ENCODE measurements around the gene CD160. TPM values are rescaled to one million over a fixed set of nuclear protein-coding genes. Genes with fewer than 3 reads are reported as not detected.

The CD160 gene
- total RNA-seq, 2 experiments from 2014 or later, result not detected

- H3K4me1 ChIP-seq (ENCODE audit: insufficient read depth, low read length), result no peaks in the 10 kb centered on the region
- no peaks in the 10 kb centered on the region for H3K9me3 ChIP-seq (ENCODE audit: control insufficient read depth in 1 of 2, insufficient read depth in 1 of 2, low read length in 2 of 2)
- no peak for TF ChIP-seq CTCF (IDR thresholded peaks at IDR 0.05)
- H3K27me3 ChIP-seq (ENCODE audit: control insufficient read depth in 1 of 2, insufficient read depth in 2 of 2, low read length in 2 of 2), result no peaks in the 10 kb centered on the region
- H3K36me3 Mint-ChIP-seq (ENCODE audit: low read depth), result no peaks in the 10 kb centered on the region
- H3K36me3 ChIP-seq (ENCODE audit: insufficient read depth, low read length), result no peaks in the 10 kb centered on the region
- no peak overlapping the region for H3K27ac Mint-ChIP-seq
- ATAC-seq (ENCODE audit: poor library complexity), result no peak
- H3K4me3 Mint-ChIP-seq, result no peak overlapping the region
- H3K4me3 ChIP-seq (ENCODE audit: low read length), result no peak overlapping the region
- CTCF ChIA-PET, result no interaction called here
- DNase-seq, result no peak
- H3K4me1 Mint-ChIP-seq (ENCODE audit: low read depth), result no peaks in the 10 kb centered on the region
- POLR2A ChIA-PET, result no interaction called here
- H3K27me3 Mint-ChIP-seq, result no peaks in the 10 kb centered on the region
- no peak overlapping the region for H3K27ac ChIP-seq (ENCODE audit: low read depth in 1 of 2, low read length in 2 of 2)
- intact Hi-C loops (cut with DNase I, micrococcal nuclease), result no loop called here
- no peaks in the 10 kb centered on the region for H3K9me3 Mint-ChIP-seq
Observed at GRCh38 chr1:145729666-145730436, 10.6 kb downstream of the CD160 start.

GRCh38 chr1:145730467-145730866 lies 11.2 kb downstream of the CD160 start:
- ATAC-seq (ENCODE audit: poor library complexity) (no peak), DNase-seq (no peak)
- no peak for TF ChIP-seq CTCF (IDR thresholded peaks at IDR 0.05)
- Mint-ChIP-seq H3K9me3 (no peaks in the 10 kb centered on the region), H3K4me3 (no peak overlapping the region), H3K36me3 (ENCODE audit: low read depth) (no peaks in the 10 kb centered on the region), H3K27me3 (no peaks in the 10 kb centered on the region), H3K4me1 (ENCODE audit: low read depth) (no peaks in the 10 kb centered on the region), H3K27ac (no peak overlapping the region)
- CTCF ChIA-PET, result no interaction called here
- intact Hi-C loops (cut with DNase I, micrococcal nuclease), result no loop called here
- Histone ChIP-seq H3K4me1 (ENCODE audit: insufficient read depth, low read length) (no peaks in the 10 kb centered on the region), H3K36me3 (ENCODE audit: insufficient read depth, low read length) (no peaks in the 10 kb centered on the region), H3K27ac (ENCODE audit: low read depth in 1 of 2, low read length in 2 of 2) (no peak overlapping the region), H3K4me3 (ENCODE audit: low read length) (no peak overlapping the region), H3K27me3 (ENCODE audit: control insufficient read depth in 1 of 2, insufficient read depth in 2 of 2, low read length in 2 of 2) (no peaks in the 10 kb centered on the region), H3K9me3 (ENCODE audit: control insufficient read depth in 1 of 2, insufficient read depth in 1 of 2, low read length in 2 of 2) (no peaks in the 10 kb centered on the region)
- POLR2A ChIA-PET, result no interaction called here

GRCh38 chr1:145730900-145731299 lies 11.6 kb downstream of the CD160 start:
- Histone ChIP-seq H3K4me3 (ENCODE audit: low read length) (no peak overlapping the region), H3K27ac (ENCODE audit: low read depth in 1 of 2, low read length in 2 of 2) (no peak overlapping the region), H3K4me1 (ENCODE audit: insufficient read depth, low read length) (no peaks in the 10 kb centered on the region), H3K9me3 (ENCODE audit: control insufficient read depth in 1 of 2, insufficient read depth in 1 of 2, low read length in 2 of 2) (no peaks in the 10 kb centered on the region), H3K27me3 (ENCODE audit: control insufficient read depth in 1 of 2, insufficient read depth in 2 of 2, low read length in 2 of 2) (no peaks in the 10 kb centered on the region), H3K36me3 (ENCODE audit: insufficient read depth, low read length) (no peaks in the 10 kb centered on the region)
- DNase-seq (no peak), ATAC-seq (ENCODE audit: poor library complexity) (no peak)
- no peak overlapping the region for H3K27ac Mint-ChIP-seq
- TF ChIP-seq CTCF (IDR thresholded peaks at IDR 0.05), result no peak
- ChIA-PET CTCF (no interaction called here), POLR2A (no interaction called here)
- no peaks in the 10 kb centered on the region for H3K27me3 Mint-ChIP-seq
- H3K4me1 Mint-ChIP-seq (ENCODE audit: low read depth), result no peaks in the 10 kb centered on the region
- H3K36me3 Mint-ChIP-seq (ENCODE audit: low read depth), result no peaks in the 10 kb centered on the region
- no peaks in the 10 kb centered on the region for H3K9me3 Mint-ChIP-seq
- no peak overlapping the region for H3K4me3 Mint-ChIP-seq
- intact Hi-C loops (cut with DNase I, micrococcal nuclease), result no loop called here

All from CD4-positive, alpha-beta T cell (primary cell).